AG08395 (cell line): Measurements from ENCODE around the gene RSPH1.

Experiments
- DNase-seq: peaks from one replicate; pipeline ENCODE4 v3.0.0; 2012; ENCODE audit warnings: mixed read lengths, low spot score

The RSPH1 gene

GRCh38 chr21:42496120-42496838 lies at the start of gene RSPH1:
Gene RSPH1, minus strand, starts transcription at chr21:42496224. Its CDS starts 38 bp downstream, at chr21:42496186.
- DNase-seq: peak; percentile 99

GRCh38 chr21:42545745-42546144 lies 49.7 kb upstream of the RSPH1 start:
- no peak for DNase-seq

- no peak for DNase-seq
Observed at GRCh38 chr21:42545317-42545716, 49.3 kb upstream of the RSPH1 start.

GRCh38 chr21:42544544-42544943 lies 48.5 kb upstream of the RSPH1 start:
- no peak for DNase-seq

- DNase-seq: no peak
Observed at GRCh38 chr21:42543106-42543847, 47.3 kb upstream of the RSPH1 start.

GRCh38 chr21:42542596-42542995 lies 46.6 kb upstream of the RSPH1 start:
- no peak for DNase-seq

- no peak for DNase-seq
Observed at GRCh38 chr21:42542196-42542595, 46.2 kb upstream of the RSPH1 start.

GRCh38 chr21:42541618-42542017 lies 45.6 kb upstream of the RSPH1 start:
- DNase-seq: no peak

- DNase-seq: no peak
Observed at GRCh38 chr21:42541174-42541573, 45.1 kb upstream of the RSPH1 start.

- no peak for DNase-seq
Observed at GRCh38 chr21:42540396-42540795, 44.4 kb upstream of the RSPH1 start.

- no peak for DNase-seq
Observed at GRCh38 chr21:42539931-42540343, 43.9 kb upstream of the RSPH1 start.

- no peak for DNase-seq
Observed at GRCh38 chr21:42539342-42539741, 43.3 kb upstream of the RSPH1 start.

- DNase-seq: no peak
Observed at GRCh38 chr21:42538479-42539275, 42.7 kb upstream of the RSPH1 start.

- DNase-seq: no peak
Observed at GRCh38 chr21:42537106-42537742, 41.2 kb upstream of the RSPH1 start.

GRCh38 chr21:42536601-42537000 lies 40.6 kb upstream of the RSPH1 start:
- DNase-seq: no peak

GRCh38 chr21:42535602-42536171 lies 39.7 kb upstream of the RSPH1 start:
- DNase-seq: no peak

GRCh38 chr21:42534421-42535378 lies 38.7 kb upstream of the RSPH1 start:
- no peak for DNase-seq

- no peak for DNase-seq
Observed at GRCh38 chr21:42533963-42534355, 37.9 kb upstream of the RSPH1 start.

- DNase-seq: no peak
Observed at GRCh38 chr21:42533306-42533962, 37.4 kb upstream of the RSPH1 start.
